HG03558 (cell line): ENCODE results near the gene NLE1.
"Not testable (repeated sequence)": the region's sequence is repeated elsewhere in the genome, so short reads cannot be mapped to it uniquely, and the experiment has no call there.

Source experiments
- ATAC-seq: cut with Tn5 transposase; IDR thresholded peaks from one replicate; pipeline ENCODE4 v1.9.1; 2021; ENCODE audit warnings: moderate number of reproducible peaks; ENCODE audit not compliant: unreplicated experiment; ENCODE audit errors: extremely low read depth

Gene NLE1

DNA sequence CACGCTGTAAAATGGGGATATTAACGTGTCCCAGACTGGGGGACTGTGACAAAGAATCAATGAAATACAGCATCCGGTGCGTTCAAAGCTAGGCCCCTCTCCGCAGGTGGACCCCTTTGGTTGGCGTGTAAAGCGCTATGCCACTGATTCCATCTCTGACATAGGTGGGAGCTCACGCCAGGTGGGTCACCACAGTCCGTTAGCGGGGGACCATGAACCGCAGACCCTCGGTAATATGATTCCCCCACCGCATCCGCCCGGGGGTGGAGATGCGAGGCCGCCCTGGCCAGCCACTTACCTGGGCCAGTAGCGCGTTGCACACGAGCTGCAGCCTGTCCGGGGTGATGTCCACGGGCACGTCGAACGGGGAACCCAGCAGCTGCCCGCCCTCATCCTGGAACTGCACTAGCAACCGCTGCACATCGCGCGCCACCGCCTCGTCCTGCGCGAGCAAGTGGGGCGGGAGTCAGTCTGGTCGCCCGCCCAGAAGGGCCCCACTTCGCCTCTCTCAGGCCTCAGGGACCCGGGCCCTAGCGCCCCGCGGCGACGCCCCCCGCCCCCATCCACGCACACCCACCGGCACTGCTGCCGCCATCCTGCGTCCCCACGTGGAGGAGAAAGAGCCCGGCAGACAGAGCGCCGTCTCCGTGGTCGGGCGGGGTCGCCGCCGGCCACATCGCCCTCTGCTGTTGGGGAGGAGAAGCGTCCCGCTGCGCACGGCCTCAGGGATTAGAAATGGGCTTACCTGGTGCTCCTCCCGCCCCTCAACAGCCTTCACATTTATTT is at the start of gene NLE1:
Gene NLE1 (minus strand): TSS at position 623 of the 786 bp plus-strand sequence. CDS start 28 bp downstream, at position 595.
- no peak for ATAC-seq

DNA sequence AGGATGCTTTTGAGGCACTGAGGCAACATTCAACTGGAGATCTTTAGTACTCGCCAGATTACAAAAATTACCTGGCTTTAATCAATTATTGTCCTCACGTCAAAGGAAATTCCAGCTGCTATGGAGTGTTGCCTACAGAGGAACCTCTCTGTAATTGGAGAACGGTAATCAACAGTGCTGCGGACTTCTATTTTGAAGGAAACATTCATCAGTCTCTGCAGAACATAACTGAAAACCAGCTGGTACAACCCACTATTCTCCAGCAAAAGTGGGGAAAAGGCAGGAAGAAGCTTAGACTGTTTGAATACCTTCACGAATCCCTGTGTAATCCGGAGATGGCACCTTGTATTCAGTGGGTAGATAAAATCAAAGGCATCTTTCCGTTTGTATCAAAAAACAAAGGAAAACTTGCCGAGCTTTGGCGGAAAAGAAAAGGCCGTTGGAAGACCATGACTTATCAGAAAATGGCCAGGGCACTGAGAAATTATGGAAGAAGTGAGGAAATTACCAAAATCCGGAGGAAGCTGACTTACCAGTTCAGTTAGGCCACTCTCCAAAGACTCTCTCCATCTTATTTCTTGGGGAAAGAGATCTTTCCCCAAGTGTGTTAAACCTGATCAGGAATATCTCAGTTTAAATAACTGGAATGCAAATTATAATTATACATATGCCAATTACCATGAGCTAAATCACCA is 49.0 kb upstream of the NLE1 start:
- ATAC-seq = no peak

DNA sequence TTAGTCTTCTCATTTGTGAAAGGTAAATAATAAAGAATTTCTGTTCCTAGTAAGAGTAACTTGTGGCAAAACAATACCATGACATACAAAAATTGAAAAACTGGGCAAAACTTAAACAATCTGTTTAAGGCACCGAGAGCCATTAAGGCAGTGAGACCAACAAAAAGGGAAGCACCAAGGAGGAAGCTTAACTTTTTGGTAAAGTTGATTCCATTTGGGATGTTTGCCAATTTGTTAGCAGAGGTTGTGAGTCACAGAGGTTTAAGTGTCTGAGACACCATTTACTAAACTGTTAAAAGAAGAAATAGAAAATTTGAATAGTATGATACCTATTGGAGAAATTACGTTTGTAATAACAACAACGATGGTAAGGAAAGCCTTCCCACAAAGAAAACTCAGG is 47.2 kb upstream of the NLE1 start:
- ATAC-seq = no peak

DNA sequence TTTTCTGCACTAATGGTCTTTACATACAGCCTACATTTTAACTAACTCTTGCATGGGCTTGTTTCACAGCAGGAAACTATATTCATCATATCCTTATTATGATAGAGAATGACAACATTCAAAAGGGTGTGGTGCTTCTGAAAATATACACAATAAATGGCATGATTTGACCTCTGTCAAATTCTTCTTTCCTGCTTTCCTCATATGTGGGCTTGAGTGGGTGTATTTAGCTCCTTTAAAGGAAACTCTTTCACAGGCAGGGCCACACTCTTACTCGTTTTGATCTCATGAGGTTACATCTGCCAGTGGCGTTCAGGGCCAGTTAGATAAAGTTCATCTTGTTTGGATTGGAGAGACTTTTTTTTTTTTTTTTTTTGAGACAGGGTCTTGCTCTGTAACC is 46.0 kb upstream of the NLE1 start:
- no peak for ATAC-seq

GRCh38 chr17:35187481-35187880 is 45.4 kb upstream of the NLE1 start:
- ATAC-seq = no peak

DNA sequence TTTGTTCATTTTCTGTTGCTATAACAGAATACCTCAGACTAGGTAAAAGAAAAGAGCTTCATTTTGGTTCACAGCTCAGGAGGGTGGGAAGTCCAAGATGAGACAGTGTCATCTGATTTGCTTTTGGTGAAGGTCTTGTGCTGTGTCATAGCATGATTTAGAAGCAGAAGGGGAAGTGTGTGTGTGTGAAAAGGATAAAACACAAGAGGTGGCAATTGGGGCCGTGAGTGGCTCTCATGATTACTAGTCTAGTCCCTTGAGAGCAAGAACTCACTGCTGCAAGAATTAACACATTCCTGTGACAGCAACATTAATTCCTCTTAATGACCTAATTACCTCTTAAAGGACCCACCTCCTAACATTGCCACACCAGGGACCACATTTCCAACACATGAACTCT is 43.7 kb upstream of the NLE1 start:
- ATAC-seq = no peak

DNA sequence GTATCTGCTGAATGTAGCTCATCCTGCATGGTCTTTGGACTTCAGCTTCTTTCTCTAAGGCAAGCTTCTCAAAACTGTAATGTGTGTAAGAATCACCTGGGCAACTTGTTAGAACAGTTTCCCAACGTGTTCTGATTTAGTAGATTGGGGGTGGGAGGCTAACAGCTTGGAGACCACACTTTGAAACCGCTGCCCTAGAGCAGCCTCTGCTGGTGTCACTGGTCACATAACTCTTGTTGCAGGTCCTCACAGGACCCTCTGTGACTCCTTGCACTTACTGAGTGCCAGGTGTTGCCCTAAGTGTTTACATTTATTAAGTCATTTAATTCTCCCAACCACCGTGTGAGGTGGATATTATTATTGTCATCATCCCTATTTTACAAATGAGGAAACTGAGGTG is 42.2 kb upstream of the NLE1 start:
- no peak for ATAC-seq

- no peak for ATAC-seq
Measured at GRCh38 chr17:35183332-35183731, 41.2 kb upstream of the NLE1 start.

DNA sequence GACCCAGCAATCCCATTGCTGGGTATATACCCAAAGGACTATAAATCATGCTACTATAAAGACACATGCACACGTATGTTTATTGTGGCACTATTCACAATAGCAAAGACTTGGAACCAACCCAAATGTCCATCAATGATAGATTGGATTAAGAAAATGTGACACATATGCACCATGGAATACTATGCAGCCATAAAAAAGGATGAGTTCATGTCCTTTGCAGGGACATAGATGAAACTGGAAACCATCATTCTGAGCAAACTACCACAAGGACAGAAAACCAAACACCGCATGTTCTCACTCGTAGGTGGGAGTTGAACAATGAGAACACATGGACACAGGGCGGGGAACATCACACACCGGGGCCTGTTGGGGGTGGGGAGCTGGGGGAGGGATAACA is 37.3 kb upstream of the NLE1 start:
- ATAC-seq = not testable (repeated sequence)

- no peak for ATAC-seq
Measured at GRCh38 chr17:35176897-35177296, 34.8 kb upstream of the NLE1 start.

GRCh38 chr17:35175638-35176415 is 33.7 kb upstream of the NLE1 start:
- no peak for ATAC-seq

- ATAC-seq = no peak
Measured at GRCh38 chr17:35174835-35175334, 32.8 kb upstream of the NLE1 start.

- ATAC-seq = not testable (repeated sequence)
Measured at GRCh38 chr17:35172321-35172720, 30.2 kb upstream of the NLE1 start.

DNA sequence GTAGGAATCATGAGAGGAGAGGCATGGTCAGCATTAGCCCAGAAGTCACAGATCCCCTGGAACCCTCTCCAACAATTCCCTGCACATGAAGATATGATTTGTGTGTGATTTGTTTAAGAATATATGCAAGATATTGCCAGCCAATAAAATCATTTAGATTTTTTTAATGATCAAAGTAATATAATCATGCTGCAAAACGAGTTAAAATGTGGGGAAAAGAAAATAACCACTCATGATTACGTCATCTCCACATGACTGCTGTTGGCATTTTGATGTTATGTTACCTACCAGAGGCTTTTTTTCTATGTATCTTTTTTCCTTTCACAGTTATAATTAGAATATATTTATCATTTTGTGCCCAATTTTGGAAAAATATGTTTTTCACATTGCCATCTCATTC is 29.7 kb upstream of the NLE1 start:
- ATAC-seq = no peak

DNA sequence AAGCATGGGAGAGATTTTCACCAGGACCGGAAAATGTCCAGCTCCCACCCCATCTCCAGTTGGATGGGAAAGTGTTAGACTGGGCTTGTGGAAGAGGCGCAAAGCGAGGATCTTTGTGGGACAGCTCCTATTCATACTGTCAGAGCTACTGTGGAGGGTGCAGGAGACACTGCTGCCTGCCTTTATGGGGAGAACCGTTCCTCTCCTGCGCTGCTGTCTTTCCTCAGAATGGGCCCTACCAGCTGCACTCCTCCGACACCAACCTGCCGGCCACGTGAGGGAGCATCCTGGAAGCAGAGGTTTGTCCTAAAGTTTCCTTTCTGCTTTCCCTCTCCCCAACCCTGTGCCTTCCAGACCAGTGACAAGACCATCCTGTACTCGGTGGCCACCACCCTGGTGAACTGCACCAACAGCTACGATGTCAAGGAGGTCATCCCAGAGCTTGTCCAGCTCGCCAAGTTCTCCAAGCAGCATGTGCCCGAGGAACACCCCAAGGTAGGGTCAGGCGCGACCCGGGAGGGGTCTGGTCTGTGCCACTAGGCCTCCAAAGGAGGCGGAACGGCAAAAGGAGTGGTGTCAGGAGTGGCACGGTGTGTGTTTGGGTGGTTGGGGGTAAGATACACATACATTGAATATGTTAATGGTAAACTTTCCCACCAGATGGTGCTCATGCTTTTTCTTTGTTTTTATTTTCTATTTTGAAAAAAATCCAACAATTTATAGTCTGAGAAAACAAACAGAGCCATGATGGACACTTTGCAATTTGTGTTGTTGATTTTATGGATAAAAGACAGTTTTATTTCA is 29.1 kb upstream of the NLE1 start:
- no peak for ATAC-seq

DNA sequence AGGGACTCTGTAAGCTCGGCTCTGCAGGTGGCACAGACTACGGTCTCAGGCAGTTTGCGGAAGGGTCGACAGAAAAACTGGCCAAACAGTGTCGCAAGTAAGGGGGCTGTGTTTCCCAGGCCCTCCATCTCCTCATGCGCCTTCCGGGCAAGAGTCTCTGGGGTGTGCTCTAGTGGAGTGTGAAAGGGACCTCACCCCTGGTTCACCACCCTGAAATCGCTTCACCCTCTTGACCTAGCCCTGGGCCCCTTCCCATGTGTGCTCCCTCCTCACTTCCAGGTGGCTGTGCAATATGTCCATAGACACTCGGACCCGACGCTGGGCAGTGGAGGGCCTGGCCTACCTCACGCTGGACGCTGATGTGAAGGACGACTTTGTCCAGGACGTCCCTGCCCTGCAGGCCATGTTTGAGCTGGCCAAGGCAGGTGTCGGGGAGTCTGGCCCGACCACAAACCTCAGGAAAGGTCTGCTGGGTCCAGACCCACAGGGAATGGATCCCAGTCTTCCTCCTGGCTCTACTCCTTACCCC is 27.8 kb upstream of the NLE1 start:
- no peak for ATAC-seq

DNA sequence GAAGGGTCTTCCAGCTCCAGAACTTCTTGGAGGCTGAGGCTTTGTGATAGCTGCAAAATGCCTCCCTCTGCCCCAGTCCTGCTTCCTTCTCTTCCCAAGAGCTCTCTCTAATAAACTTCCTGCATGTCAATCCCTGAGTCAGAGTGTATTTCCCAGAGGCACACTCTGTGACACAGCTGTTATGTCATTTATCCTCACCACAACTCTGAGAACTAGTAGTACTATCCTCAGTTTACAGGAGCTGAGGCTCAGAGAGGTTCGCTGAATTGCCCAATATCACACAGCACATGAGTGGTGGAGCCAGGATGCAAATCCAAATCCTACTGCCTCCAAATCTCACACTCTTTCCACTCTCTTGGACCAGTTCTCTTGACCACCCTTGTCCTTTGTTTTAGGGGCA is 25.6 kb upstream of the NLE1 start:
- ATAC-seq = no peak

GRCh38 chr17:35167046-35167445 is 24.9 kb upstream of the NLE1 start:
- no peak for ATAC-seq

DNA sequence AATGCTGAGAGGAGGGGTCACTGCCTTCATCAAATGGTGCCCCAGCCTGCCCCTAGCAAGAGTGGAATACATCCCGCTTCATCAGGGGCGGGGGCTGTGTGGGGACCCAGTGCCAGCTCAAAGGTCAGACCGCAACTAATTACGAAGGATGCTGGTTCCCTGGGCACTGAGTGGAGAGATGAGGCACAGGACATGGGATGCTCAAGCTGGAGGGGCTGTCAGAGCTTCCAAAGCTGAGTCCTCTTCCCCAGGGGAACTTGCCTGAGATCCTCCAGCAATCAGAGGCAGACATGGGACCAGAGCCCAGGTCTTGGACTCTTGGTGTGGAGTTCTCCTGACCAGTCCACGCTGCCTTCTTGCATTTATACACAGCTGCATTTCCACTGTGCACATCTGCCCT is 24.4 kb upstream of the NLE1 start:
- no peak for ATAC-seq

DNA sequence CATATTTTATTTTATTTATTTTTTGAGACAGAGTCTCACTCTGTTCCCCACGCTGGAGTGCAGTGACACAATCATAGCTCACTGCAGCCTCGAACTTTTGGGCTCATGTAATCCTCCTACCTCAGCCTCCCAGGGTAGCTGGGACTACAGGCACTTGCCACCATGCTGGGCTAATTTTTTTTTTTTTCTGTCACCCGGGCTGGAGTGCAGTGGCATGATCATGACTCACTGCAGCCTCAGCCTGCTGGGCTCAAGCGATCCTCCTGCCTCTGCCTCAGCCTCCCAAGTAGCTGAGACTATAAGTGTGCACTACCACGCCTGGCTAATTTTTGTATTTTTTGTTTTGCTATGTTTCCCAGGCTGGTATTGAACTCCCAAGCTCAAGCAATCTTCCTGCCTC is 22.6 kb upstream of the NLE1 start:
- ATAC-seq = no peak
